A549 (cell line): ENCODE data around the gene ZNF133. TPM values are rescaled to one million over a fixed set of nuclear protein-coding genes. Genes with fewer than 3 reads are reported as not detected.

Experiments
- ATAC-seq, 2 experiments: fragments of 200-7000 bp in 1 of 2; fragments of >200 bp in 1 of 2; cut with Nextera tagmentation in 1 of 2; cut with Tn5 transposase in 1 of 2; 3 replicates each; pipeline versions ENCODE4 v1.8.0 to v1.9.1; 2018 to 2020; ENCODE audit warnings: mild to moderate bottlenecking in 1 of 2, moderate library complexity in 1 of 2
- CTCF ChIA-PET: fragments of 300-600 bp; sonication (Branson Sonifier 250); formaldehyde crosslinking; extraction: SDS; loops from one replicate; lab custom pipeline; 2021; ENCODE audit warnings: antibody characterized with exemption, inconsistent platforms; lab: Yijun Ruan, JAX
- POLR2A ChIA-PET: fragments of 350-600 bp; formaldehyde crosslinking; extraction: SDS; loops from one replicate; lab custom pipeline; 2021; ENCODE audit warnings: antibody characterized with exemption, inconsistent platforms; lab: Yijun Ruan, JAX
- DNase-seq, 2 experiments: peaks; one replicate each; pipeline versions ENCODE4 v3.0.0 to v3.0.0-alpha.2; 2011 to 2016; ENCODE audit warnings: low read depth in 1 of 2, low spot score in 1 of 2
- FAIRE-seq: peaks from 2 replicates; lab custom pipeline; 2011; peaks lifted over from hg19 to GRCh38; lab: Jason Lieb, UNC
- H3K27ac ChIP-seq, 2 experiments: fragments of >200 bp; sonication (Bioruptor Twin); formaldehyde crosslinking; 3 replicates each; pipeline ENCODE4 v1.5.1; 2016 to 2017
- H3K4me1 ChIP-seq: fragments of >200 bp; sonication (Bioruptor Twin); formaldehyde crosslinking; 3 replicates; pipeline ENCODE4 v1.6.1; 2016
- H3K4me2 ChIP-seq: fragments of >200 bp; sonication (Bioruptor Twin); formaldehyde crosslinking; 3 replicates; pipeline ENCODE4 v1.6.1; 2016
- H3K4me3 ChIP-seq: fragments of >200 bp; sonication (Bioruptor Twin); formaldehyde crosslinking; 3 replicates; pipeline ENCODE4 v1.5.1; 2016
- H3K9me3 ChIP-seq: fragments of >200 bp; sonication (Bioruptor Twin); formaldehyde crosslinking; 3 replicates; pipeline ENCODE4 v1.6.1; 2016
- CEBPB ChIP-seq, 2 experiments: fragments of >200 bp in 1 of 2; sonication (Bioruptor Twin) in 1 of 2; formaldehyde crosslinking in 1 of 2; IDR thresholded peaks; 2 replicates each; pipeline ENCODE4 v1.6.1; 2012 to 2016
- CHD2 ChIP-seq: fragments of 150-350 bp; IDR thresholded peaks from 2 replicates; pipeline ENCODE4 v1.6.1; 2014; ENCODE audit warnings: low read length; ENCODE audit not compliant: partially characterized antibody
- EHMT2 ChIP-seq: fragments of 200-600 bp; sonication (generic); IDR thresholded peaks from 2 replicates; pipeline ENCODE4 v1.6.1; 2016; ENCODE audit warnings: antibody characterized with exemption, low read depth, mild to moderate bottlenecking, moderate library complexity
- EP300 ChIP-seq, 2 experiments: fragments of >200 bp; sonication (Bioruptor Twin); formaldehyde crosslinking; IDR thresholded peaks; 2 replicates in 1 of 2; 3 replicates in 1 of 2; pipeline ENCODE4 v1.6.1; 2016 to 2017
- FOSL2 ChIP-seq, 2 experiments: fragments of 450-650 bp in 1 of 2; fragments of >200 bp in 1 of 2; sonication (Bioruptor Twin) in 1 of 2; formaldehyde crosslinking; IDR thresholded peaks; 2 replicates each; pipeline versions ENCODE4 v1.5.0 to v1.6.1; 2016 to 2020; ENCODE audit warnings: mild to moderate bottlenecking in 1 of 2, moderate library complexity in 1 of 2
- FOXS1 ChIP-seq: fragments of 250-450 bp; sonication (Bioruptor Pico); IDR thresholded peaks from 2 replicates; pipeline ENCODE4 v1.5.0; 2020; ENCODE audit warnings: mild to moderate bottlenecking, moderate library complexity
- HEYL ChIP-seq: fragments of 250-450 bp; sonication (Bioruptor Pico); IDR thresholded peaks from 2 replicates; pipeline ENCODE4 v1.8.0; 2021; ENCODE audit warnings: mild to moderate bottlenecking, moderate library complexity
- HOXA7 ChIP-seq: fragments of 250-450 bp; sonication (Bioruptor Pico); IDR thresholded peaks from 2 replicates; pipeline ENCODE4 v1.5.0; 2020; ENCODE audit warnings: mild to moderate bottlenecking, moderate library complexity
- MYC ChIP-seq: IDR thresholded peaks from 2 replicates; pipeline ENCODE4 v1.6.1; 2012; ENCODE audit warnings: mild to moderate bottlenecking, inconsistent platforms, low read length, improper control_type of control experiment, borderline replicate concordance
- NFE2L2 ChIP-seq: fragments of 150-350 bp; conservative IDR thresholded peaks from 2 replicates; pipeline ENCODE4 v1.6.1; 2014; ENCODE audit warnings: low read length
- RARB ChIP-seq: fragments of 250-450 bp; sonication (Bioruptor Pico); IDR thresholded peaks from 2 replicates; pipeline ENCODE4 v1.8.0; 2021; ENCODE audit warnings: mild to moderate bottlenecking, moderate library complexity
- RFX5 ChIP-seq: fragments of 450-650 bp; IDR thresholded peaks from 2 replicates; pipeline ENCODE4 v1.7.1; 2014; ENCODE audit warnings: antibody characterized with exemption, mild to moderate bottlenecking, moderate library complexity
- SMC3 ChIP-seq: fragments of >200 bp; sonication (Bioruptor Twin); formaldehyde crosslinking; IDR thresholded peaks from 3 replicates; pipeline ENCODE4 v1.6.1; 2018; ENCODE audit warnings: inconsistent platforms
- ZC3H11A ChIP-seq: fragments of 450-650 bp; IDR thresholded peaks from 2 replicates; pipeline ENCODE4 v1.6.1; 2014; ENCODE audit warnings: antibody characterized with exemption, mild to moderate bottlenecking
- ZFP36 ChIP-seq: fragments of 450-650 bp; IDR thresholded peaks from 2 replicates; pipeline ENCODE4 v1.6.1; 2014; ENCODE audit warnings: borderline replicate concordance; ENCODE audit not compliant: partially characterized antibody
- ZNF302 ChIP-seq: fragments of 250-450 bp; sonication (Bioruptor Pico); IDR thresholded peaks from 2 replicates; pipeline ENCODE4 v1.9.0; 2021; ENCODE audit warnings: inconsistent platforms, mild to moderate bottlenecking, moderate library complexity
- ZSCAN20 ChIP-seq: fragments of 250-450 bp; sonication (Bioruptor Pico); IDR thresholded peaks from 2 replicates; pipeline ENCODE4 v1.8.0; 2022; ENCODE audit warnings: mild to moderate bottlenecking, moderate library complexity
- WGBS: methylation state at CpG from one replicate; pipeline ENCODE4 v1.1.6; 2017; ENCODE audit errors: missing lambda C conversion rate; 5-methylcytosine and 5-hydroxymethylcytosine counted together
- polyA plus RNA-seq, 4 experiments: library from polyadenylated mRNA; depleted of rRNA in 3 of 4; stranded (reverse); fragments of >200 nt; fragmentation: RNase III in 1 of 4; extraction: RNeasy Plus Mini Kit Qiagen cat#74134 plus additional on column Dnase treatment in 1 of 4; gene quantifications; 2 replicates in 3 of 4; 3 replicates in 1 of 4; pipeline ENCODE4 v1.2.3, GENCODE V29; 2011 to 2017
- TF ChIP-seq, protein P1 (sequence below): fragments of >200 bp; sonication (Bioruptor Twin); formaldehyde crosslinking; IDR thresholded peaks from 3 replicates; pipeline ENCODE4 v1.6.1; 2016
- TF ChIP-seq, protein P2 (sequence below): fragments of 200-600 bp; sonication (generic); IDR thresholded peaks from 2 replicates; pipeline ENCODE4 v1.6.1; 2016; ENCODE audit warnings: antibody characterized with exemption, mild to moderate bottlenecking, moderate library complexity
- TF ChIP-seq, protein P3 (sequence below): fragments of 150-350 bp; IDR thresholded peaks from 2 replicates; pipeline ENCODE4 v1.6.1; 2014; ENCODE audit warnings: low read depth, mild to moderate bottlenecking, low read length

The ZNF133 gene
- polyA plus RNA-seq, 2 of the 4 experiments (the other 2 are of a cell fraction): 9.8 to 11.6 TPM

DNA sequence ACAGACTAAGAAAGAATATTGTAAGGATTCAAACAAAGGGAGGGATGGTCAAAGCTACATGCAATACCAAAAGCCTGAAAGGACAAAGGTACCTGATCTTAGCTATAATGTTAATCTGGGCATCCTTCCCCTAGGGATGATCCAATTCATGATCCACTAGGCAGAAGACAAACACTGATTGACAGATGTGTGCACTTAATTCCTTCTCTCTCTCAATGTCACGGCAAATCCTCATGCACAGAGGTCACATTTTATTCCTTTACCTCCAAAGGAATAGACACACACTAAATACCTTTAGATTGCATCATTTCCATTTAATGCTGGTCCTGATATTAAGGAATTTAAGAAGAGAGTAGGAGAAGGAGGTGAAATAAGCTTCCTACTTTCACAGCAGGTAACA, 73.4 kb downstream of the ZNF133 start (continued):
- no peak for TF ChIP-seq RFX5

DNA sequence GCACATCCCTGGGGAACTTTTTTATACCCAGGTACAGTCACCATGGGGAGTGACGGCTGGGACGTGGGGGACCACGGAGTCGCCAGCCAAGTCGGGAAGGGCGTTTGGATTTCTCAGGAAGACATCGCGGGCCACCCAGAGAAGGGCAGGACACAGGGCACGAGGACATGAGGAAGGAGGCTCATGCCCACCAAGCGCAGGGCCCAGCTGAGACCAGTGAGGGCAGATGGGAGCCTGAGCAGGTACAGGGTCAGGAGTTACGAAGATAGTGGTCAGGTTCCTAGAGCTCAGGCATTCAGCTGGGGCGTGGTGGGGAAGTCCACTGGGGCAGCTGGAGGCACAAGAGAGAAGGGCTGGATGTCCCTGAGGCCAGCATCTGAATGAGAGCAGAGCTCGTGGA, 74.6 kb downstream of the ZNF133 start:
- ChIA-PET POLR2A (no interaction called here), CTCF (interaction anchor here (1.4 kb wide), 1 partner anchor 21 kb away, joined by 4 read pairs; no protein-coding TSS in a partner anchor)
- Histone ChIP-seq H3K9me3 (no peaks in the 10 kb centered on the region), H3K27ac (no peak overlapping the region), H3K4me2 (no peak overlapping the region), H3K4me1 (no peaks in the 10 kb centered on the region), H3K4me3 (no peak overlapping the region)
- TF ChIP-seq, protein P1, sequence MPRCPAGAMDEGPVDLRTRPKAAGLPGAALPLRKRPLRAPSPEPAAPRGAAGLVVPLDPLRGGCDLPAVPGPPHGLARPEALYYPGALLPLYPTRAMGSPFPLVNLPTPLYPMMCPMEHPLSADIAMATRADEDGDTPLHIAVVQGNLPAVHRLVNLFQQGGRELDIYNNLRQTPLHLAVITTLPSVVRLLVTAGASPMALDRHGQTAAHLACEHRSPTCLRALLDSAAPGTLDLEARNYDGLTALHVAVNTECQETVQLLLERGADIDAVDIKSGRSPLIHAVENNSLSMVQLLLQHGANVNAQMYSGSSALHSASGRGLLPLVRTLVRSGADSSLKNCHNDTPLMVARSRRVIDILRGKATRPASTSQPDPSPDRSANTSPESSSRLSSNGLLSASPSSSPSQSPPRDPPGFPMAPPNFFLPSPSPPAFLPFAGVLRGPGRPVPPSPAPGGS: no peak
- TF ChIP-seq NFE2L2 (no peak), ZFP36 (no peak), HOXA7 (CRISPR knock-in tag) (no peak), FOSL2 (IDR thresholded peaks at IDR 0.05) (no peak), FOSL2 (CRISPR knock-in tag; IDR thresholded peaks at IDR 0.05) (no peak), RARB (CRISPR knock-in tag) (no peak), FOXS1 (CRISPR knock-in tag) (no peak), HEYL (CRISPR knock-in tag) (no peak), CHD2 (no peak)
- FAIRE-seq (no peak), ATAC-seq (no peak), DNase-seq (no peak)
- 63% methylated on average over 13 of the region's 13 CpGs for WGBS

DNA sequence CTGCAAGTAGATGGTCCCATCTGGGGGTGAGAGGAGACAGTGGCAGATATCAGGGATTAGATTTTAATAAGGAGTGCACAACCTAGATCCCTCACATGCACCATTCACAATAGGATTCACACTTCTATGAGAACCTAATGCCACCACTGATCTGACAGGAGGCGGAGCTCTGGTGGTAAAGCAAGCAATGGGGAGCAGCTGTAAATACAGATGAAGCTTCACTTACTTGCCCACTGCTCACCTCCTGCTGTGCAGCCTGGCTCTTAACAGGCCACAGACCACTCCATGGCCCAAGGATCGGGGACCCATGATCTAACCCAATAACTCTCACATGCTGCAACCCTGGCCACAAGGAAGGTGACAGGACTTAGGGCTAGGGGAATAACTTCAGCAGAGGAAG, 75.4 kb downstream of the ZNF133 start:
- no peak overlapping the region for H3K4me3 ChIP-seq
- TF ChIP-seq FOSL2 (IDR thresholded peaks at IDR 0.05) (no peak), FOSL2 (CRISPR knock-in tag; IDR thresholded peaks at IDR 0.05) (no peak), SMC3 (no peak), HEYL (CRISPR knock-in tag) (no peak), ZC3H11A (no peak), MYC (no peak), EHMT2 (no peak)
- TF ChIP-seq, protein P2, sequence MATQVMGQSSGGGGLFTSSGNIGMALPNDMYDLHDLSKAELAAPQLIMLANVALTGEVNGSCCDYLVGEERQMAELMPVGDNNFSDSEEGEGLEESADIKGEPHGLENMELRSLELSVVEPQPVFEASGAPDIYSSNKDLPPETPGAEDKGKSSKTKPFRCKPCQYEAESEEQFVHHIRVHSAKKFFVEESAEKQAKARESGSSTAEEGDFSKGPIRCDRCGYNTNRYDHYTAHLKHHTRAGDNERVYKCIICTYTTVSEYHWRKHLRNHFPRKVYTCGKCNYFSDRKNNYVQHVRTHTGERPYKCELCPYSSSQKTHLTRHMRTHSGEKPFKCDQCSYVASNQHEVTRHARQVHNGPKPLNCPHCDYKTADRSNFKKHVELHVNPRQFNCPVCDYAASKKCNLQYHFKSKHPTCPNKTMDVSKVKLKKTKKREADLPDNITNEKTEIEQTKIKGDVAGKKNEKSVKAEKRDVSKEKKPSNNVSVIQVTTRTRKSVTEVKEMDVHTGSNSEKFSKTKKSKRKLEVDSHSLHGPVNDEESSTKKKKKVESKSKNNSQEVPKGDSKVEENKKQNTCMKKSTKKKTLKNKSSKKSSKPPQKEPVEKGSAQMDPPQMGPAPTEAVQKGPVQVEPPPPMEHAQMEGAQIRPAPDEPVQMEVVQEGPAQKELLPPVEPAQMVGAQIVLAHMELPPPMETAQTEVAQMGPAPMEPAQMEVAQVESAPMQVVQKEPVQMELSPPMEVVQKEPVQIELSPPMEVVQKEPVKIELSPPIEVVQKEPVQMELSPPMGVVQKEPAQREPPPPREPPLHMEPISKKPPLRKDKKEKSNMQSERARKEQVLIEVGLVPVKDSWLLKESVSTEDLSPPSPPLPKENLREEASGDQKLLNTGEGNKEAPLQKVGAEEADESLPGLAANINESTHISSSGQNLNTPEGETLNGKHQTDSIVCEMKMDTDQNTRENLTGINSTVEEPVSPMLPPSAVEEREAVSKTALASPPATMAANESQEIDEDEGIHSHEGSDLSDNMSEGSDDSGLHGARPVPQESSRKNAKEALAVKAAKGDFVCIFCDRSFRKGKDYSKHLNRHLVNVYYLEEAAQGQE: no peak
- DNase-seq (no peak), FAIRE-seq (no peak), ATAC-seq (no peak)
- H3K27ac ChIP-seq: no peak overlapping the region
- no peaks in the 10 kb centered on the region for H3K9me3 ChIP-seq
- H3K4me1 ChIP-seq: no peaks in the 10 kb centered on the region
- H3K4me2 ChIP-seq: no peak overlapping the region
- ChIA-PET POLR2A (no interaction called here), CTCF (interaction anchor here (1.4 kb wide), 1 partner anchor 22 kb away, joined by 4 read pairs; no protein-coding TSS in a partner anchor)
- WGBS: 74% methylated on average over 2 of the region's 2 CpGs

DNA sequence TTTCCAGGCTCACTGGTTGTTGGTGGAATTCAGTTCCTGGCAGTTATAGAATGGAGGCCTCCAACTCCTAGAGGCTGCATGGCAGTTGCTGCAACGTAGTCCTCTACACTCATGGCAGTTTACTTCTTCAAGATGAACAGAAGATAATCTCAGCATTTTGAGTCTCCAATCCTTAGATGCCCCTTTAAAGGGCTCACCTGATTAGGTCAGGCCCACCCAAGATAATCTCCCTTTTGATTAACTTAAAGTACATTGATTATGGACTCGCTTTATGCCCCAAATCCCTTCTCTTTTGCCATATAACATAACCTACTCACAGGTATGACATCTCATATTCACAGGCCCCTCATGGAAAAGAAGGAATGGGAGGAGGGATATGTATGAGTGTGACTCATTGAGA, 76.4 kb downstream of the ZNF133 start:
- no peaks in the 10 kb centered on the region for H3K4me1 ChIP-seq
- ChIA-PET POLR2A (no interaction called here), CTCF (no interaction called here)
- no peaks in the 10 kb centered on the region for H3K9me3 ChIP-seq
- H3K4me2 ChIP-seq: no peak overlapping the region
- FAIRE-seq: peak; percentile 43
- ATAC-seq: no peak
- WGBS: 14% methylated on average over 2 of the region's 2 CpGs
- no peak overlapping the region for H3K4me3 ChIP-seq
- no peak for DNase-seq
- no peak for TF ChIP-seq FOSL2 (IDR thresholded peaks at IDR 0.05)
- TF ChIP-seq FOSL2 (CRISPR knock-in tag; IDR thresholded peaks at IDR 0.05): no peak
- no peak for TF ChIP-seq ZNF302 (CRISPR knock-in tag)
- no peak for TF ChIP-seq EP300 (IDR thresholded peaks at IDR 0.05)
- TF ChIP-seq CEBPB (IDR thresholded peaks at IDR 0.05): no peak
- no peak for TF ChIP-seq ZSCAN20 (CRISPR knock-in tag)
- TF ChIP-seq, protein P3, sequence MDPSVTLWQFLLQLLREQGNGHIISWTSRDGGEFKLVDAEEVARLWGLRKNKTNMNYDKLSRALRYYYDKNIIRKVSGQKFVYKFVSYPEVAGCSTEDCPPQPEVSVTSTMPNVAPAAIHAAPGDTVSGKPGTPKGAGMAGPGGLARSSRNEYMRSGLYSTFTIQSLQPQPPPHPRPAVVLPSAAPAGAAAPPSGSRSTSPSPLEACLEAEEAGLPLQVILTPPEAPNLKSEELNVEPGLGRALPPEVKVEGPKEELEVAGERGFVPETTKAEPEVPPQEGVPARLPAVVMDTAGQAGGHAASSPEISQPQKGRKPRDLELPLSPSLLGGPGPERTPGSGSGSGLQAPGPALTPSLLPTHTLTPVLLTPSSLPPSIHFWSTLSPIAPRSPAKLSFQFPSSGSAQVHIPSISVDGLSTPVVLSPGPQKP: no peak
- TF ChIP-seq, protein P1: no peak
- TF ChIP-seq, all 56 proteins: peak for 0
- no peak overlapping the region for H3K27ac ChIP-seq
